Right lobe of liver (tissue), 6 donors: ENCODE data around the gene NCAM2. TPM values are rescaled to one million over a fixed set of nuclear protein-coding genes. Genes with fewer than 3 reads are reported as not detected.

ENCODE experiments used
- ATAC-seq, 4 donors: fragments of 200-7000 bp; cut with Tn5 transposase; one replicate each; pipeline ENCODE4 v1.9.1; 2020; ENCODE audit warnings: mild to moderate bottlenecking in 4 of 4, moderate library complexity in 4 of 4
- DNase-seq, 3 donors: peaks; one replicate each; pipeline ENCODE4 v3.0.0-alpha.2; 2020
- H3K27ac ChIP-seq, 3 donors: fragments of 200-600 bp; one replicate each; pipeline ENCODE4 v1.8.0; 2022
- H3K27me3 ChIP-seq, 2 donors: fragments of 200-600 bp; one replicate each; pipeline ENCODE4 v1.8.0; 2022
- H3K36me3 ChIP-seq, 4 donors: fragments of 200-600 bp; sonication (generic) in 1 of 4; one replicate each; pipeline versions ENCODE4 v1.5.1 to v1.8.0; 2017 to 2022; ENCODE audit warnings: control low read depth in 1 of 4
- H3K4me1 ChIP-seq, 4 donors: fragments of 200-600 bp; sonication (generic) in 1 of 4; one replicate each; pipeline versions ENCODE4 v1.5.1 to v1.8.0; 2017 to 2022; ENCODE audit warnings: control low read depth in 1 of 4
- H3K4me3 ChIP-seq, 3 donors: fragments of 200-600 bp; one replicate each; pipeline ENCODE4 v1.8.0; 2022
- H3K9me3 ChIP-seq, 4 donors: fragments of 200-600 bp; sonication (generic) in 1 of 4; one replicate each; pipeline versions ENCODE4 v1.5.1 to v1.8.0; 2017 to 2022; ENCODE audit warnings: control low read depth in 1 of 4
- POLR2A ChIP-seq: fragments of 450-650 bp; IDR thresholded peaks from one replicate; pipeline ENCODE4 v1.6.1; 2017; ENCODE audit warnings: antibody characterized with exemption, mild to moderate bottlenecking
- WGBS: methylation state at CpG from one replicate; pipeline ENCODE4 v1.1.6; 2018; ENCODE audit warnings: low coverage, low lambda C conversion rate; ENCODE audit not compliant: insufficient coverage; ENCODE audit errors: missing lambda C conversion rate; 5-methylcytosine and 5-hydroxymethylcytosine counted together
- intact Hi-C, 2 donors: fragments of 100-400 bp; cut with DNase I; formaldehyde crosslinking; loops; one replicate each; pipeline versions ENCODE4 v1.11.2 to v1.14.1; 2022
- total RNA-seq, 6 experiments: library from RNA; depleted of rRNA in 2 of 6; stranded (reverse); fragments of >200 nt in 2 of 6; fragmentation: NEBNext Ultra II Directional in 3 of 6; extraction: Animal tissue kit (Norgen Biotek cat#: 25700) in 3 of 6; gene quantifications; one replicate each; pipeline versions ENCODE4 v1.1.0 to v1.2.4, GENCODE V29; 2016 to 2023
- TF ChIP-seq, protein P1 (sequence below), 4 donors: fragments of 200-600 bp in 3 of 4; fragments of 450-650 bp in 1 of 4; IDR thresholded peaks; one replicate each; pipeline versions ENCODE4 v1.5.1 to v1.8.0; 2016 to 2022; ENCODE audit warnings: antibody characterized with exemption in 4 of 4, mild to moderate bottlenecking in 2 of 4
- donor health status: DM: no; HTN: yes; CAD: no.
- donor health status: DM: no; HTN: no; CAD: no.
- donor health status: DM: no; HTN: no; CAD: no.
- donor health status: DM: no; HTN: yes; CAD: no.
- donor health status: DM: no; HTN: yes; CAD: no.

Gene NCAM2
- total RNA-seq, 6 experiments from 2014 or later, result 0.38 to 1.4 (median 0.81) TPM; not detected in 2

DNA sequence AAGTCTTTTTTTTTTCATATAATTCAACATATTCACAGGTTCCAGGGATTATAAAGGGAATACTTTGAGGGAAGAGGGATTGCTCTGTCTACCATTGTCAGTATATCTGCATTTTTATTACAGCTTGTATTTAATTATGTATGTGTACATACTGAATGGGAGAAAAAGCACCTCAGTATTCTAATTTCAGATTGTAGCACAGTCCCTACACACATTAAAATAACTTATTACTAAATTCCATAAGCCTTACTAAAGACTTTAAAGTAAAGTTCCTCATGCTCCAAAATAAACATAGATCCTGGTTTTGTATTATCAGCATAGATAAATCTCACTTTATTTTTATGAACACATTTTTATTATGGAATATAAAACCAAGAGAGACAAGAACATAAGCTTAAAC is 134.2 kb downstream of the NCAM2 start:
- Histone ChIP-seq H3K9me3 (no peaks in the 10 kb centered on the region), H3K27ac (no peak overlapping the region), H3K27me3 (no peaks in the 10 kb centered on the region), H3K36me3 (no peaks in the 10 kb centered on the region), H3K4me3 (no peak overlapping the region), H3K4me1 (no peaks in the 10 kb centered on the region)
- TF ChIP-seq POLR2A, result no peak
- TF ChIP-seq, protein P1, sequence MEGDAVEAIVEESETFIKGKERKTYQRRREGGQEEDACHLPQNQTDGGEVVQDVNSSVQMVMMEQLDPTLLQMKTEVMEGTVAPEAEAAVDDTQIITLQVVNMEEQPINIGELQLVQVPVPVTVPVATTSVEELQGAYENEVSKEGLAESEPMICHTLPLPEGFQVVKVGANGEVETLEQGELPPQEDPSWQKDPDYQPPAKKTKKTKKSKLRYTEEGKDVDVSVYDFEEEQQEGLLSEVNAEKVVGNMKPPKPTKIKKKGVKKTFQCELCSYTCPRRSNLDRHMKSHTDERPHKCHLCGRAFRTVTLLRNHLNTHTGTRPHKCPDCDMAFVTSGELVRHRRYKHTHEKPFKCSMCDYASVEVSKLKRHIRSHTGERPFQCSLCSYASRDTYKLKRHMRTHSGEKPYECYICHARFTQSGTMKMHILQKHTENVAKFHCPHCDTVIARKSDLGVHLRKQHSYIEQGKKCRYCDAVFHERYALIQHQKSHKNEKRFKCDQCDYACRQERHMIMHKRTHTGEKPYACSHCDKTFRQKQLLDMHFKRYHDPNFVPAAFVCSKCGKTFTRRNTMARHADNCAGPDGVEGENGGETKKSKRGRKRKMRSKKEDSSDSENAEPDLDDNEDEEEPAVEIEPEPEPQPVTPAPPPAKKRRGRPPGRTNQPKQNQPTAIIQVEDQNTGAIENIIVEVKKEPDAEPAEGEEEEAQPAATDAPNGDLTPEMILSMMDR (IDR thresholded peaks at IDR 0.05), result no peak
- no peak for DNase-seq
- intact Hi-C loops, result no loop called here
- no peak for ATAC-seq

DNA sequence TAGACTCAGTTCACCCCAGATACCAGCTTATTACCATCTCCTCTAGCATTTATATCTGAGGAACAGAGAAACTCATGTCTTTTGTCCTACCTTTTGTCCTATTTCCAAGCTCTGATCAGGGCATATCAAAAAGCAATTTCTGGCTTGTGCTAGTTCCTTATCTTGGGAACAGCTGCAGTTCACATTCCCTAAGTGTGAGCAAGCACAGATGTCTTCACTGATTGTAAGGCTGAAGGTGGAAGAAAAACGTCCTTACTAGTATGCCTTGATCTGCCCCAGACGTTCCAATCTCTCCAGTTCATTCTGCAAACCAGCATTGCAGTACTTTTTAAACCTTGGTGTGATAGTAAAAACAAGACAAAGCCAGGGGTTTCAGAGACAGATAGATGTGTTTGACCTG is 139.8 kb downstream of the NCAM2 start:
- intact Hi-C loops, result no loop called here
- no peak for ATAC-seq
- no peak for TF ChIP-seq POLR2A
- TF ChIP-seq, protein P1 (IDR thresholded peaks at IDR 0.05), result no peak
- 8% methylated on average over 2 of the region's 2 CpGs for WGBS
- no peak overlapping the region for H3K4me3 ChIP-seq
- no peaks in the 10 kb centered on the region for H3K4me1 ChIP-seq
- no peak for DNase-seq
- H3K36me3 ChIP-seq, result no peaks in the 10 kb centered on the region
- H3K27me3 ChIP-seq, result no peaks in the 10 kb centered on the region
- H3K9me3 ChIP-seq, result no peaks in the 10 kb centered on the region
- no peak overlapping the region for H3K27ac ChIP-seq

DNA sequence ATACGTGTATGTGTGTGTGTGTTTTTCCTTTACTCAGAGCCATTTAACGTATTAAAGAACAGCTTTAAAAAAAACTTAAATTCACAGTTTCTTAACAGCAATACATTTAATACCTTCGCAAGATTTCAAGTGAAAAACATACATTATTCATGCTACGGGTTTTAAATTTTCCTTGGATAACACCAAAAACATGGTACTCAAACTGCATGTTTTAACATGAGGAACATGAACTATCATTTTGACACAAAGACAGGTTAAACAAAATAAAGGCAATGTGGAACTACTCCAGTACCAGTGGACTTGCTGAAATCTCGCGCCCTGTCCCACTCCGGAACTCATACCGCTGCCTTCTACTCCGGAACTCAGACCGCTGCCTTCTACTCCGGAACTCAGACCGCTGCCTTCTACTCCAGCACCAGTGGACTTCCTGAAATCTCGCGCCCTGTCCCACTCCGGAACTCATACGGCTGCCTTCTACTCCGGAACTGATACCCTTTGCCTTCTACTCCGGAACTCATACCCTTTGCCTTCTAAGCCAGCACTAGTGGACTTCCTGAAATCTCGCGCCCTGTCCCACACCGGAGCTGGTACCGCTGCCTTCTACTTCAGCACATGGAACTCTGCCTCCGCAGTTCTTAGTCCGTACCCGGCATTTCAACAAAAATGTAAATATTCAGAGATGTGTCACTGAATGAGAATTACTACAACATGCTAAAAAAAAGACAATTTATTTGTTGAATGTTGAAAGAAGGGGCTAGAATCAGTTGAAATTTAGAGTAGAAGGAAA is 148.6 kb downstream of the NCAM2 start:
- H3K9me3 ChIP-seq, result no peaks in the 10 kb centered on the region
- intact Hi-C loops, result no loop called here
- no peak overlapping the region for H3K27ac ChIP-seq
- no peaks in the 10 kb centered on the region for H3K4me1 ChIP-seq
- no peaks in the 10 kb centered on the region for H3K36me3 ChIP-seq
- H3K27me3 ChIP-seq, result no peaks in the 10 kb centered on the region
- WGBS, result 88% methylated on average over 25 of the region's 25 CpGs
- H3K4me3 ChIP-seq, result no peak overlapping the region
- ATAC-seq (no peak), DNase-seq (no peak)
- TF ChIP-seq, protein P1 (IDR thresholded peaks at IDR 0.05), result no peak
- TF ChIP-seq POLR2A, result no peak

DNA sequence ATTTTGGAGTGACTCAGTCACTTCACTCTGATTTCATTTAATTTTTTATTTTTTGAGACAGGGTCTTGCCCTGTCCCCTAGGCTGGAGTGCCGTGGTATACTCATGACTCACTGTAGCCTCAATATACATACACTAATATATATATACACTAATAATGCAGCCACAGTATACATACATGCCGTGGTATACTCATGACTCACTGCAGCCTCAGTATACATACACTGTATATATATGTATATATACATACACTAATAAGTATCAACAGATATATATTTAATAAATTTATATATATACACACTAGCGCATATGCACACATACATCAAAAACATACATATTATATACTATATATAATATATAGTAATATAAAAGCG is 149.2 kb downstream of the NCAM2 start:
- Histone ChIP-seq H3K4me3 (no peak overlapping the region), H3K9me3 (no peaks in the 10 kb centered on the region), H3K27ac (no peak overlapping the region), H3K27me3 (no peaks in the 10 kb centered on the region), H3K36me3 (no peaks in the 10 kb centered on the region), H3K4me1 (no peaks in the 10 kb centered on the region)
- 57% methylated on average over 4 of the region's 4 CpGs for WGBS
- DNase-seq (no peak), ATAC-seq (no peak)
- TF ChIP-seq, protein P1 (IDR thresholded peaks at IDR 0.05), result no peak
- intact Hi-C loops, result no loop called here

DNA sequence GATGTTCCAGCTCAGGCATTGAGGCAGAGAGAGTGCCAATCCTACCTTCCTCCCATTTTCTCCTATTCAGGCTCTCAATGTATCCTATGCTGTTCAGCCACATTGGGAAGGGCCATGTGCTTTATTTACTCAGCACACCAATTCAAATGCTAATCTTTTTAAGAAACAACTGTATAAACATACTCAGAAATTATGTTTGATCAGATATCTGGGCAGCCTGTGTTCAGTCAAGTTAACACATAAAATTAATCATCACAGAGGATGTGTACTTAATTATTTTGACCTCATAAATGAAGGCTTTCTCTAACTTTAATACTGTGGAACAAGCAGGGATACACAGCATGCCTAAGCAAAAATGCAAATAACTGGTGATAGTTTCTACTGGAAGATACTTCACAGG is 149.8 kb downstream of the NCAM2 start:
- TF ChIP-seq, protein P1 (IDR thresholded peaks at IDR 0.05), result no peak
- no peak for TF ChIP-seq POLR2A
- intact Hi-C loops, result no loop called here

More for the DNA sequence above, 149.8 kb downstream of the NCAM2 start:
- no peaks in the 10 kb centered on the region for H3K36me3 ChIP-seq
- H3K9me3 ChIP-seq, result no peaks in the 10 kb centered on the region
- no peak overlapping the region for H3K4me3 ChIP-seq
- no peak for ATAC-seq
- H3K27ac ChIP-seq, result no peak overlapping the region
- no peak for DNase-seq
- H3K4me1 ChIP-seq, result no peaks in the 10 kb centered on the region
- H3K27me3 ChIP-seq, result no peaks in the 10 kb centered on the region
